SU-DHL-6 (cell line): ENCODE results near the gene TRIM40.

ENCODE experiments used
- EZH2phosphoT487 ChIP-seq: fragments of 200-600 bp; sonication (generic), shearing (Covaris generic); conservative IDR thresholded peaks from 2 replicates; pipeline ENCODE4 v1.6.1; 2018; ENCODE audit warnings: mild to moderate bottlenecking, antibody characterized with exemption, low read length, moderate library complexity, mixed read lengths
- TF ChIP-seq, protein P1 (sequence below): fragments of 200-600 bp; sonication (generic); IDR thresholded peaks from one replicate; pipeline ENCODE4 v1.5.1; 2017; ENCODE audit warnings: antibody characterized with exemption, mild to moderate bottlenecking, low read length, moderate library complexity; ENCODE audit not compliant: insufficient read depth, poor library complexity, severe bottlenecking

DNA sequence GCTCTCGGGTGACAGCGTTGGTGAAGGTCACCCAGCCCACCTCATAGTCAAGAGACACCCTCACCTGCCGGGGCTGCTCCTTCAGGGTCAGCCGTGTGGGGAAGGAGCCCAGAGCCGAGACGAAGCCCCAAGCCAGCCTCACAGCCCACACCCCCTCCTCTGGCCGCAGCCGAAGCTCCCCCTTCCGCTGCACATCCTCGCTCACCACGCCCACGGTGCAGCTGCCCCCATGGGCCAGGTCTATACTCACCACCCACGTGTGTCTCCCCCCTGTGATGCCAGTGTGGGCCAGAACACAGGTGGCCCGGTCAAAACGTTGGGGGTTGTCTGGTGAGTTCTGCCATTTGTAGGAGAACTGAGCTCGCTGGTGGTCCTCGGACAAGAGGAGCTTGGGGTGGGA, 18.1 kb downstream of the TRIM40 start:
- TF ChIP-seq, protein P1, sequence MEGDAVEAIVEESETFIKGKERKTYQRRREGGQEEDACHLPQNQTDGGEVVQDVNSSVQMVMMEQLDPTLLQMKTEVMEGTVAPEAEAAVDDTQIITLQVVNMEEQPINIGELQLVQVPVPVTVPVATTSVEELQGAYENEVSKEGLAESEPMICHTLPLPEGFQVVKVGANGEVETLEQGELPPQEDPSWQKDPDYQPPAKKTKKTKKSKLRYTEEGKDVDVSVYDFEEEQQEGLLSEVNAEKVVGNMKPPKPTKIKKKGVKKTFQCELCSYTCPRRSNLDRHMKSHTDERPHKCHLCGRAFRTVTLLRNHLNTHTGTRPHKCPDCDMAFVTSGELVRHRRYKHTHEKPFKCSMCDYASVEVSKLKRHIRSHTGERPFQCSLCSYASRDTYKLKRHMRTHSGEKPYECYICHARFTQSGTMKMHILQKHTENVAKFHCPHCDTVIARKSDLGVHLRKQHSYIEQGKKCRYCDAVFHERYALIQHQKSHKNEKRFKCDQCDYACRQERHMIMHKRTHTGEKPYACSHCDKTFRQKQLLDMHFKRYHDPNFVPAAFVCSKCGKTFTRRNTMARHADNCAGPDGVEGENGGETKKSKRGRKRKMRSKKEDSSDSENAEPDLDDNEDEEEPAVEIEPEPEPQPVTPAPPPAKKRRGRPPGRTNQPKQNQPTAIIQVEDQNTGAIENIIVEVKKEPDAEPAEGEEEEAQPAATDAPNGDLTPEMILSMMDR, result no peak
- TF ChIP-seq EZH2phosphoT487, result no peak
